ENCODE results near the gene ELFN2.

DNA sequence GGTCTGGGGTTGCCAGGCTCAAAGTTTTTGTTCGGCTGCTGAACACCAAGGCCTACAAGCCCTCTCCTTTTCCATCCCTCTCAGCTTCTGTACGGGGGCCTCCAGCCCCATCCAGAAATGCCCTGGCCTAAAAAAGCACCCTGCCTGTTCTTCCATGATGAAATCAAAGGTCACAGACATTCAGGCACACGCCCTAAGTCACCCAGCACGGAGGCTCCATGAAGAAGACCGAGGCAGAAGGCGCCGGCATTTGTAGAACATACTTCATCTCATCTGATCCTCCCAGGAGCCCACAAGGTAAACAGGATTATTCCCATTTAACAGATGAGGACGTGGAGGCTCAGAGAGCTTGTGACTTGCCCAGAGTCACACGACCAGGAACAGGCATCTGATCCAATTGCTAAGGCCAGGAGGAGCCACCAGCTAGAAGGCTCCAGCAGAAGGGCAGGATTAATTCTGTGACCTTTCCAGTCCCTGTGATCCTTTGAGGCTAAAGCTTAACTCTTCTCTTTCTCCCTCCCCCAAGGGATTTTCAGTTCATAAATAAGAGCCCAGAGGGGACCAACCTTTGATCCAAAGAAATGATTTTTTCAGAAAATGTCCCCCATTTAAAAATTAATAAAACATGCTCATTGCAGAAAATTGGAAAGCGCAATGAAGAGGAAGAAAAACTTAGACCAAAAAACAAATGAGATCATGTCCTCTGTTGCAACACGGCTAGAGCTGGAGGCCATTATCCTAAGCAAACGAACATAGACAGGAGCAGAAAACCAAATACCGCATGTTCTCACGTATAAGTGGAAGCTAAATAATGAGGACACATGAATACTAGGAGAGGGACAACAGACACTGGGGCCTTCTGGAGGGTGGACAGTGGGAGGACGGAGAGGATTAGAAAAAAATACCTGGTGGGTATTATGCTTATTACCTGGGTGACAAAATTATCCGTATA is 106.3 kb downstream of the ELFN2 start:
- TF ChIP-seq, protein P1, sequence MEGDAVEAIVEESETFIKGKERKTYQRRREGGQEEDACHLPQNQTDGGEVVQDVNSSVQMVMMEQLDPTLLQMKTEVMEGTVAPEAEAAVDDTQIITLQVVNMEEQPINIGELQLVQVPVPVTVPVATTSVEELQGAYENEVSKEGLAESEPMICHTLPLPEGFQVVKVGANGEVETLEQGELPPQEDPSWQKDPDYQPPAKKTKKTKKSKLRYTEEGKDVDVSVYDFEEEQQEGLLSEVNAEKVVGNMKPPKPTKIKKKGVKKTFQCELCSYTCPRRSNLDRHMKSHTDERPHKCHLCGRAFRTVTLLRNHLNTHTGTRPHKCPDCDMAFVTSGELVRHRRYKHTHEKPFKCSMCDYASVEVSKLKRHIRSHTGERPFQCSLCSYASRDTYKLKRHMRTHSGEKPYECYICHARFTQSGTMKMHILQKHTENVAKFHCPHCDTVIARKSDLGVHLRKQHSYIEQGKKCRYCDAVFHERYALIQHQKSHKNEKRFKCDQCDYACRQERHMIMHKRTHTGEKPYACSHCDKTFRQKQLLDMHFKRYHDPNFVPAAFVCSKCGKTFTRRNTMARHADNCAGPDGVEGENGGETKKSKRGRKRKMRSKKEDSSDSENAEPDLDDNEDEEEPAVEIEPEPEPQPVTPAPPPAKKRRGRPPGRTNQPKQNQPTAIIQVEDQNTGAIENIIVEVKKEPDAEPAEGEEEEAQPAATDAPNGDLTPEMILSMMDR (IDR thresholded peaks at IDR 0.05) = no peak
- TF ChIP-seq EZH2 (IDR thresholded peaks at IDR 0.05) = no peak

All from neural progenitor cell (in vitro differentiated cells).